BE2C (cell line): ENCODE results near the gene PAK2.
"Not testable (repeated sequence)": the region's sequence is repeated elsewhere in the genome, so short reads cannot be mapped to it uniquely, and the experiment has no call there.

Experiments used
- DNase-seq: peaks from one replicate; pipeline ENCODE4 v3.0.0-alpha.2; 2020
- H3K27me3 ChIP-seq: fragments of 250-450 bp; sonication (Bioruptor Pico); 2 replicates; pipeline ENCODE4 v1.5.1; 2020; ENCODE audit warnings: mild to moderate bottlenecking
- H3K36me3 ChIP-seq: fragments of 250-450 bp; sonication (Bioruptor Pico); 2 replicates; pipeline ENCODE4 v1.5.1; 2020; ENCODE audit warnings: mild to moderate bottlenecking
- H3K4me1 ChIP-seq: fragments of 250-450 bp; sonication (Bioruptor Pico); 2 replicates; pipeline ENCODE4 v1.5.1; 2020
- H3K4me3 ChIP-seq: 2 replicates; pipeline ENCODE4 v1.5.1; 2011; ENCODE audit warnings: low read depth, low read length
- H3K9me3 ChIP-seq: fragments of 250-450 bp; sonication (Bioruptor Pico); 2 replicates; pipeline ENCODE4 v1.5.1; 2020
- CTCF ChIP-seq: IDR thresholded peaks from 2 replicates; pipeline ENCODE4 v1.5.1; 2012; ENCODE audit warnings: mild to moderate bottlenecking, low read depth, low read length

Gene PAK2

GRCh38 chr3:196741249-196741889, 1.7 kb downstream of the PAK2 start:
- no peak for DNase-seq
- Histone ChIP-seq H3K4me3 (peak overlapping the region; percentile 99), H3K27me3 (no peaks in the 10 kb centered on the region), H3K4me1 (no peaks in the 10 kb centered on the region), H3K9me3 (no peaks in the 10 kb centered on the region), H3K36me3 (peaks cover 5% of the 10 kb centered on the region; the same call in 1 of the 2 replicates)
- no peak for TF ChIP-seq CTCF

- H3K27me3 ChIP-seq, DNase-seq, H3K4me3 ChIP-seq, H3K9me3 ChIP-seq, H3K4me1 ChIP-seq: not testable (repeated sequence)
- peaks cover 11% of the 10 kb centered on the region; the same call in 1 of the 2 replicates for H3K36me3 ChIP-seq
Measured at GRCh38 chr3:196743569-196743968, 3.9 kb downstream of the PAK2 start.

GRCh38 chr3:196749125-196749524, 9.5 kb downstream of the PAK2 start:
- Histone ChIP-seq H3K9me3 (no peaks in the 10 kb centered on the region), H3K27me3 (no peaks in the 10 kb centered on the region), H3K36me3 (peaks cover 27% of the 10 kb centered on the region), H3K4me3 (no peak overlapping the region), H3K4me1 (peaks cover 4% of the 10 kb centered on the region)
- DNase-seq: no peak
- no peak for TF ChIP-seq CTCF

- Histone ChIP-seq H3K9me3 (peaks cover 8% of the 10 kb centered on the region), H3K4me1 (peaks cover 9% of the 10 kb centered on the region), H3K4me3 (no peak overlapping the region), H3K27me3 (no peaks in the 10 kb centered on the region), H3K36me3 (peaks cover 29% of the 10 kb centered on the region)
- TF ChIP-seq CTCF: no peak
- no peak for DNase-seq
Measured at GRCh38 chr3:196753201-196753600, 13.5 kb downstream of the PAK2 start.

GRCh38 chr3:196754091-196754981, 14.7 kb downstream of the PAK2 start:
- TF ChIP-seq CTCF: no peak
- H3K36me3 ChIP-seq: peaks cover 23% of the 10 kb centered on the region
- H3K4me1 ChIP-seq: peaks cover 9% of the 10 kb centered on the region
- H3K9me3 ChIP-seq: peaks cover 8% of the 10 kb centered on the region
- H3K27me3 ChIP-seq: no peaks in the 10 kb centered on the region
- DNase-seq: no peak
- no peak overlapping the region for H3K4me3 ChIP-seq

GRCh38 chr3:196756732-196757131, 17.1 kb downstream of the PAK2 start:
- Histone ChIP-seq H3K4me3 (no peak overlapping the region), H3K27me3 (no peaks in the 10 kb centered on the region), H3K9me3 (peaks cover 8% of the 10 kb centered on the region), H3K36me3 (peaks cover 16% of the 10 kb centered on the region), H3K4me1 (peaks cover 9% of the 10 kb centered on the region)
- no peak for DNase-seq
- TF ChIP-seq CTCF: no peak
